C4-2B (cell line): ENCODE data around the gene MAML3.

Experiments
- CTCF ChIP-seq: fragments of 450-650 bp; conservative IDR thresholded peaks from 2 replicates; pipeline ENCODE4 v1.5.1; 2017; ENCODE audit warnings: mild to moderate bottlenecking
- ZFX ChIP-seq: fragments of 450-650 bp; IDR thresholded peaks from 2 replicates; pipeline ENCODE4 v1.6.1; 2017

DNA sequence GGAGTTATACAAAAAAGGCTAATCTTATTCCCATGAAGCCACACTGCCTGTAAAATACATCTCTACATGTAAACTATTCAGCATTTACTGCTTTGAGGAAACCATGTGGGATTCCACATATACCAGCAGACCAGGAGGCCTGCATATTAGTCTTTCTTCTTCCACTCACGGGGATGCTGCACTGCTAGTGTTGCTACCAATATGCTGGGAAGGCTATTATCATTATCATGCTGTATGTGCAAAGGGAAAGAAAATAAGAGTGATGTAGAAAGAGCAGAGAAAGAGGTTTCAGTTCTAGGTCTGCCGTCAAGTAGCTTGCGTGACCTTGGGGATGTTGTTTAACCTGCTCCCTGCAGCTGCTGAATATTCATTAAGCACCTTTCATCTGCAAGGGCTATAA lies 427.4 kb downstream of the MAML3 start:
- TF ChIP-seq CTCF (no peak), ZFX (no peak)
